Liver (tissue), 10 donors: ENCODE measurements around the gene RPL35A. TPM values are rescaled to one million over a fixed set of nuclear protein-coding genes. Genes with fewer than 3 reads are reported as not detected.

ENCODE experiments used
- DNase-seq: peaks from one replicate; pipeline ENCODE4 v3.0.0-alpha.2; 2017; ENCODE audit warnings: low spot score
- H3K27ac ChIP-seq, 2 donors: one replicate each; pipeline ENCODE4 v1.7.0; 2013; ENCODE audit warnings: inconsistent platforms in 2 of 2, low read length in 2 of 2, control low read depth in 1 of 2, low read depth in 1 of 2, mild to moderate bottlenecking in 1 of 2
- H3K27me3 ChIP-seq, 4 donors: one replicate each; pipeline versions ENCODE4 v1.6.1 to v1.7.0; 2013; ENCODE audit warnings: low read length in 3 of 4, inconsistent platforms in 1 of 4, mild to moderate bottlenecking in 1 of 4, moderate library complexity in 1 of 4; ENCODE audit not compliant: control insufficient read depth in 4 of 4, insufficient read depth in 4 of 4
- H3K36me3 ChIP-seq, 4 donors: one replicate each; pipeline versions ENCODE4 v1.6.1 to v1.7.0; 2013; ENCODE audit warnings: low read length in 3 of 4, mild to moderate bottlenecking in 3 of 4, low read depth in 1 of 4, moderate library complexity in 1 of 4; ENCODE audit not compliant: control insufficient read depth in 4 of 4, insufficient read depth in 3 of 4
- H3K4me1 ChIP-seq, 4 donors: one replicate each; pipeline versions ENCODE4 v1.6.1 to v1.7.0; 2013; ENCODE audit warnings: low read length in 3 of 4, mild to moderate bottlenecking in 3 of 4, moderate library complexity in 1 of 4; ENCODE audit not compliant: control insufficient read depth in 4 of 4, insufficient read depth in 4 of 4
- H3K4me3 ChIP-seq, 3 donors: one replicate each; pipeline versions ENCODE4 v1.6.1 to v1.7.0; 2013; ENCODE audit warnings: low read length in 3 of 3, control low read depth in 1 of 3, low read depth in 1 of 3, mild to moderate bottlenecking in 1 of 3
- H3K9ac ChIP-seq, 2 donors: one replicate each; pipeline ENCODE4 v1.7.0; 2013; ENCODE audit warnings: low read length in 2 of 2, mild to moderate bottlenecking in 2 of 2, moderate library complexity in 2 of 2, control low read depth in 1 of 2, low read depth in 1 of 2
- H3K9me3 ChIP-seq, 4 donors: one replicate each; pipeline versions ENCODE4 v1.6.1 to v1.7.0; 2013; ENCODE audit warnings: low read length in 3 of 4; ENCODE audit not compliant: control insufficient read depth in 4 of 4
- FOXA2 ChIP-seq: IDR thresholded peaks from 2 replicates; pipeline ENCODE4 v1.6.1; 2016; ENCODE audit warnings: antibody characterized with exemption
- GABPA ChIP-seq, 2 donors: IDR thresholded peaks in 1 of 2; conservative IDR thresholded peaks in 1 of 2; 2 replicates each; pipeline ENCODE4 v1.6.1; 2016; ENCODE audit warnings: antibody characterized with exemption in 2 of 2, mild to moderate bottlenecking in 1 of 2, moderate library complexity in 1 of 2
- MAX ChIP-seq: IDR thresholded peaks from 2 replicates; pipeline ENCODE4 v1.6.1; 2016; ENCODE audit warnings: antibody characterized with exemption
- REST ChIP-seq: IDR thresholded peaks from 2 replicates; pipeline ENCODE4 v1.6.1; 2016; ENCODE audit warnings: antibody characterized with exemption, mild to moderate bottlenecking
- YY1 ChIP-seq: IDR thresholded peaks from 2 replicates; pipeline ENCODE4 v1.6.1; 2016; ENCODE audit warnings: antibody characterized with exemption, mild to moderate bottlenecking
- WGBS: extraction: QIAGEN DNeasy Blood & Tissue Kit; methylation state at CpG from one replicate; pipeline ENCODE4 v1.1.7; 2013; 5-methylcytosine and 5-hydroxymethylcytosine counted together
- polyA plus RNA-seq, 2 donors: library from polyadenylated mRNA; stranded (reverse) in 1 of 2; unstranded in 1 of 2; fragments of 200-250 nt in 1 of 2; fragments of >200 nt in 1 of 2; fragmentation: Nextera tagmentation in 1 of 2; extraction: Ambion mirVana in 1 of 2; gene quantifications; one replicate each; pipeline versions ENCODE4 v1.2.1 to v1.2.3, GENCODE V29; 2013 to 2015
- small RNA-seq: library from RNA; depleted of rRNA; stranded (forward); fragments of <200 nt; gene quantifications from one replicate; pipeline ENCODE3, GENCODE V24; 2014
- total RNA-seq, 2 donors: library from RNA; depleted of rRNA; stranded (reverse); fragments of >200 nt; gene quantifications; one replicate each; pipeline ENCODE4 v1.2.3, GENCODE V29; 2014
- donor health status: healthy.
- donor health status: healthy.
- donor health status: healthy.
- donor health status: healthy.
- donor health status: healthy.

The RPL35A gene
- total and polyA plus RNA-seq, 4 donors = 121 to 361 (median 270) TPM

GRCh38 chr3:197997936-197998335, 47.9 kb downstream of the RPL35A start:
- Histone ChIP-seq H3K27ac (no peak overlapping the region), H3K9me3 (no peaks in the 10 kb centered on the region), H3K4me3 (no peak overlapping the region), H3K36me3 (peaks cover 0 to 5% (median 2%) of the 10 kb centered on the region in 4 donors), H3K4me1 (no peaks in the 10 kb centered on the region), H3K9ac (no peak overlapping the region), H3K27me3 (no peaks in the 10 kb centered on the region)
- no peak for DNase-seq
- WGBS = 98% methylated on average over 3 of the region's 3 CpGs
- TF ChIP-seq REST = no peak
- no peak for TF ChIP-seq YY1
- no peak for TF ChIP-seq GABPA (IDR thresholded peaks at IDR 0.05 in 1 of 2, conservative IDR thresholded peaks at IDR 0.05 in 1 of 2)
- TF ChIP-seq MAX = no peak
- no peak for TF ChIP-seq FOXA2

Small RNAs within 50 kb of the gene (small RNA-seq; reads per million reads assigned to genes)
- gene RNU6-621P = not detected

Other genes with a start within 250 kb of the RPL35A start
- gene RUBCN, start 213.3 kb upstream of the RPL35A start, total RNA-seq = 1 to 10 TPM; 5.0 to 7.0 TPM
- 1 to 10 TPM; 4.1 to 4.5 TPM for gene RUBCN, start 213.3 kb upstream of the RPL35A start, polyA plus RNA-seq
- 10 to 100 TPM; 19.4 to 22.7 TPM for gene FYTTD1, start 200.3 kb upstream of the RPL35A start, total RNA-seq
- gene FYTTD1, start 200.3 kb upstream of the RPL35A start, polyA plus RNA-seq = 10 to 100 TPM; 11.5 to 12.5 TPM
- gene LRCH3, start 158.9 kb upstream of the RPL35A start, total RNA-seq = 10 to 100 TPM; 32.6 to 67.2 TPM
- 1 to 10 TPM; 6.2 to 6.8 TPM for gene LRCH3, start 158.9 kb upstream of the RPL35A start, polyA plus RNA-seq
- 1 to 10 TPM; 2.2 to 3.2 TPM for gene LMLN, start 10.0 kb downstream of the RPL35A start, total RNA-seq
- gene LMLN, start 10.0 kb downstream of the RPL35A start, polyA plus RNA-seq = 1 to 10 TPM in 1 of 2 donors, under 1 TPM in 1; 0.90 to 1.4 TPM